Measurements from ENCODE around the gene EMP3.

GRCh38 chr19:48338802-48339503 is 13.6 kb downstream of the EMP3 start:
- no peak for TF ChIP-seq CTCF (IDR thresholded peaks at IDR 0.05; ENCODE audit: low read depth, low read length)
- no peak for TF ChIP-seq EZH2phosphoT487 (IDR thresholded peaks at IDR 0.05; ENCODE audit: low read depth)

Measured in OCI-LY3 (cell line).